H1 (cell line): ENCODE results near the gene SSU72. TPM values are rescaled to one million over a fixed set of nuclear protein-coding genes. Genes with fewer than 3 reads are reported as not detected.

Experiments
- CTCF ChIA-PET: fragments of 300-600 bp; sonication (Branson Sonifier 250); formaldehyde crosslinking; loops from one replicate; lab custom pipeline; 2021; ENCODE audit not compliant: partially characterized antibody; lab: Charles Lee
- POLR2A ChIA-PET: fragments of 300-600 bp; sonication (Branson Sonifier 250); formaldehyde crosslinking; loops from one replicate; lab custom pipeline; 2021; ENCODE audit warnings: inconsistent platforms; ENCODE audit not compliant: partially characterized antibody; lab: Charles Lee
- DNase-seq, 2 experiments: peaks; one replicate each; pipeline versions ENCODE4 v3.0.0 to v3.0.0-alpha.2; 2010 to 2022; ENCODE audit warnings: low spot score in 2 of 2, low read depth in 1 of 2, mixed read lengths in 1 of 2
- FAIRE-seq: peaks from 2 replicates; lab custom pipeline; 2011; peaks lifted over from hg19 to GRCh38; lab: Jason Lieb, UNC
- H2AFZ ChIP-seq: 2 replicates; pipeline ENCODE4 v1.8.1; 2012; ENCODE audit warnings: low read length, inconsistent platforms
- H2AK5ac ChIP-seq: 2 replicates; pipeline ENCODE4 v1.6.1; 2013; ENCODE audit warnings: low read depth, low read length
- H2BK120ac ChIP-seq: replicated peaks from 2 replicates; pipeline ENCODE3; 2013; ENCODE audit warnings: low read depth, low read length, inconsistent platforms
- H2BK12ac ChIP-seq: 2 replicates; pipeline ENCODE4 v1.6.1; 2013; ENCODE audit warnings: low read depth, low read length
- H2BK15ac ChIP-seq: 2 replicates; pipeline ENCODE4 v1.6.1; 2013; ENCODE audit warnings: low read length
- H2BK20ac ChIP-seq: 2 replicates; pipeline ENCODE4 v1.6.1; 2013; ENCODE audit warnings: low read length
- H2BK5ac ChIP-seq: 2 replicates; pipeline ENCODE4 v1.6.1; 2013; ENCODE audit warnings: low read depth, low read length
- H3K14ac ChIP-seq: 2 replicates; pipeline ENCODE4 v1.6.1; 2013; ENCODE audit warnings: inconsistent platforms; ENCODE audit not compliant: insufficient read length
- H3K18ac ChIP-seq: 2 replicates; pipeline ENCODE4 v1.6.1; 2013; ENCODE audit warnings: low read length; ENCODE audit errors: extremely low read depth
- H3K23ac ChIP-seq: 2 replicates; pipeline ENCODE4 v1.6.1; 2013; ENCODE audit warnings: inconsistent platforms; ENCODE audit not compliant: insufficient read length
- H3K23me2 ChIP-seq: 2 replicates; pipeline ENCODE4 v1.6.1; 2013; ENCODE audit warnings: low read depth, low read length
- H3K27ac ChIP-seq: 2 replicates; pipeline ENCODE4 v1.6.1; 2011; ENCODE audit warnings: low read depth, low read length, inconsistent platforms
- H3K27me3 ChIP-seq, 4 experiments: replicated peaks in 1 of 4; 1 replicate in 1 of 4; 2 replicates in 3 of 4; pipeline versions ENCODE4 v1.6.1 to v1.8.1; 2011 to 2013; ENCODE audit warnings: low read length in 3 of 4, mild to moderate bottlenecking in 3 of 4, inconsistent platforms in 2 of 4, mixed read lengths in 2 of 4, moderate library complexity in 1 of 4; ENCODE audit not compliant: control insufficient read depth in 3 of 4, insufficient read depth in 3 of 4; ENCODE audit errors: extremely low read depth in 1 of 4
- H3K36me3 ChIP-seq, 4 experiments: 2 replicates each; pipeline versions ENCODE4 v1.6.1 to v1.8.1; 2011 to 2013; ENCODE audit warnings: mild to moderate bottlenecking in 4 of 4, low read length in 3 of 4, moderate library complexity in 2 of 4, control low read depth in 1 of 4, inconsistent platforms in 1 of 4; ENCODE audit not compliant: insufficient read depth in 4 of 4, control insufficient read depth in 2 of 4
- H3K4ac ChIP-seq: replicated peaks from 2 replicates; pipeline ENCODE3; 2013; ENCODE audit warnings: low read length, low read depth, mixed read lengths, inconsistent platforms; ENCODE audit not compliant: insufficient read length
- H3K4me1 ChIP-seq, 4 experiments: replicated peaks in 1 of 4; 1 replicate in 1 of 4; 2 replicates in 3 of 4; pipeline versions ENCODE4 v1.6.1 to v1.8.1; 2011 to 2013; ENCODE audit warnings: low read length in 3 of 4, inconsistent platforms in 2 of 4, mixed read lengths in 1 of 4; ENCODE audit not compliant: insufficient read depth in 4 of 4, control insufficient read depth in 3 of 4
- H3K4me2 ChIP-seq, 2 experiments: 2 replicates each; pipeline versions ENCODE4 v1.6.1 to v1.8.1; 2011 to 2013; ENCODE audit warnings: low read depth in 2 of 2, low read length in 2 of 2, control low read depth in 1 of 2, inconsistent platforms in 1 of 2, mild to moderate bottlenecking in 1 of 2; ENCODE audit not compliant: insufficient read depth in 1 of 2
- H3K4me3 ChIP-seq, 4 experiments: fragments of 200-600, 300-600 bp in 1 of 4; sonication (generic), shearing (Covaris generic), sonication (Bioruptor Twin) in 1 of 4; 2 replicates each; pipeline versions ENCODE4 v1.5.1 to v1.8.1; 2011 to 2016; ENCODE audit warnings: low read length in 4 of 4, low read depth in 3 of 4, control low read depth in 2 of 4, inconsistent platforms in 2 of 4, mild to moderate bottlenecking in 2 of 4, mixed read lengths in 1 of 4, moderate library complexity in 1 of 4; ENCODE audit not compliant: insufficient read depth in 2 of 4; ENCODE audit errors: extremely low read depth in 1 of 4
- H3K56ac ChIP-seq: replicated peaks from 2 replicates; pipeline ENCODE3; 2013; ENCODE audit warnings: low read depth, mild to moderate bottlenecking, mixed read lengths, low read length, inconsistent platforms; ENCODE audit not compliant: insufficient read length
- H3K79me1 ChIP-seq: 2 replicates; pipeline ENCODE4 v1.6.1; 2013; ENCODE audit warnings: low read depth, low read length, control low read depth
- H3K79me2 ChIP-seq, 2 experiments: 2 replicates each; pipeline versions ENCODE4 v1.6.1 to v1.8.1; 2012 to 2013; ENCODE audit warnings: low read length in 2 of 2, mild to moderate bottlenecking in 2 of 2, inconsistent platforms in 1 of 2; ENCODE audit not compliant: insufficient read depth in 2 of 2, control insufficient read depth in 1 of 2
- H3K9ac ChIP-seq, 4 experiments: replicated peaks in 1 of 4; 1 replicate in 1 of 4; 2 replicates in 3 of 4; pipeline versions ENCODE4 v1.6.1 to v1.8.1; 2011 to 2013; ENCODE audit warnings: low read depth in 3 of 4, low read length in 3 of 4, control low read depth in 2 of 4, mild to moderate bottlenecking in 2 of 4, moderate library complexity in 2 of 4, inconsistent platforms in 1 of 4; ENCODE audit errors: extremely low read depth in 1 of 4
- H3K9me3 ChIP-seq, 2 experiments: 2 replicates each; pipeline versions ENCODE4 v1.6.1 to v1.8.1; 2012 to 2013; ENCODE audit warnings: mild to moderate bottlenecking in 2 of 2, moderate library complexity in 2 of 2, control low read depth in 1 of 2, inconsistent platforms in 1 of 2, low read depth in 1 of 2, low read length in 1 of 2, mixed read lengths in 1 of 2; ENCODE audit not compliant: insufficient read depth in 2 of 2
- H4K20me1 ChIP-seq, 2 experiments: replicated peaks in 1 of 2; 2 replicates each; pipeline versions ENCODE3 to v1.8.1; 2011 to 2013; ENCODE audit warnings: inconsistent platforms in 2 of 2, low read length in 2 of 2, mild to moderate bottlenecking in 1 of 2; ENCODE audit not compliant: insufficient read depth in 2 of 2, control insufficient read depth in 1 of 2
- H4K5ac ChIP-seq: 2 replicates; pipeline ENCODE4 v1.6.1; 2013; ENCODE audit warnings: low read length, low read depth, mixed read lengths, inconsistent platforms; ENCODE audit not compliant: insufficient read length
- H4K8ac ChIP-seq: 2 replicates; pipeline ENCODE4 v1.8.0; 2013; ENCODE audit warnings: mild to moderate bottlenecking, moderate library complexity, low read length, inconsistent platforms; ENCODE audit not compliant: insufficient read depth; ENCODE audit errors: extremely low read depth
- H4K91ac ChIP-seq: replicated peaks from 2 replicates; pipeline ENCODE3; 2013; ENCODE audit warnings: low read length, mixed read lengths, inconsistent platforms; ENCODE audit not compliant: insufficient read length
- BCL11A ChIP-seq, 2 experiments: IDR thresholded peaks; one replicate each; pipeline ENCODE4 v1.6.1; 2011; ENCODE audit warnings: low read depth in 2 of 2, low read length in 2 of 2, mild to moderate bottlenecking in 2 of 2
- CHD1 ChIP-seq: IDR thresholded peaks from 2 replicates; pipeline ENCODE4 v1.6.1; 2012; ENCODE audit warnings: low read depth, low read length, improper control_type of control experiment
- E2F6 ChIP-seq: IDR thresholded peaks from 2 replicates; pipeline ENCODE4 v1.6.1; 2012; ENCODE audit warnings: inconsistent platforms
- FOSL1 ChIP-seq: IDR thresholded peaks from 2 replicates; pipeline ENCODE4 v1.6.1; 2011; ENCODE audit warnings: mild to moderate bottlenecking, low read depth, low read length, moderate library complexity; ENCODE audit not compliant: insufficient read depth
- GABPA ChIP-seq: IDR thresholded peaks from 2 replicates; pipeline ENCODE4 v1.6.1; 2011; ENCODE audit warnings: mild to moderate bottlenecking, low read length, moderate library complexity, borderline replicate concordance; ENCODE audit not compliant: insufficient read depth
- JUN ChIP-seq: IDR thresholded peaks from 2 replicates; pipeline ENCODE4 v1.6.1; 2011; ENCODE audit warnings: low read depth, mild to moderate bottlenecking, improper control_type of control experiment, low read length
- KDM4A ChIP-seq: IDR thresholded peaks from one replicate; pipeline ENCODE4 v1.7.1; 2012; ENCODE audit warnings: low read depth, mild to moderate bottlenecking, moderate library complexity, low read length, inconsistent platforms; ENCODE audit not compliant: severe bottlenecking
- POU5F1 ChIP-seq: IDR thresholded peaks from 2 replicates; pipeline ENCODE4 v1.6.1; 2011; ENCODE audit warnings: low read depth, mild to moderate bottlenecking, low read length, moderate library complexity
- RBBP5 ChIP-seq: IDR thresholded peaks from 2 replicates; pipeline ENCODE4 v1.7.1; 2012; ENCODE audit warnings: low read depth, mild to moderate bottlenecking, inconsistent platforms, low read length, moderate library complexity, borderline replicate concordance
- SP1 ChIP-seq: IDR thresholded peaks from 2 replicates; pipeline ENCODE4 v1.6.1; 2011; ENCODE audit warnings: low read depth, low read length
- SP2 ChIP-seq: IDR thresholded peaks from 2 replicates; pipeline ENCODE4 v1.6.1; 2012; ENCODE audit warnings: mild to moderate bottlenecking, low read length, inconsistent platforms
- ZNF274 ChIP-seq: IDR thresholded peaks from 2 replicates; pipeline ENCODE4 v1.7.0; 2012; ENCODE audit warnings: low read length, borderline replicate concordance; ENCODE audit errors: extremely low read depth
- WGBS, 2 experiments: shearing (Covaris generic) in 1 of 2; methylation state at CpG; one replicate each; pipeline versions ENCODE4 v1.1.6 to v1.1.7; 2013 to 2015; ENCODE audit warnings: low lambda C conversion rate in 2 of 2, mixed read lengths in 2 of 2, inconsistent platforms in 1 of 2, low coverage in 1 of 2, missing lambda C conversion rate in 1 of 2; ENCODE audit not compliant: insufficient replicate concordance in 2 of 2, insufficient coverage in 1 of 2, insufficient read length in 1 of 2; ENCODE audit errors: extremely low coverage in 1 of 2, missing lambda C conversion rate in 1 of 2; 5-methylcytosine and 5-hydroxymethylcytosine counted together
- polyA plus RNA-seq, 7 experiments: library from polyadenylated mRNA; depleted of rRNA in 3 of 7; stranded (reverse) in 5 of 7; unstranded in 2 of 7; fragments of >200 nt in 5 of 7; fragments of 200-250 nt in 2 of 7; gene quantifications; 1 replicate in 5 of 7; 2 replicates in 1 of 7; 4 replicates in 1 of 7; pipeline versions ENCODE4 v1.2.1 to v1.2.3, GENCODE V29; 2011 to 2013; ENCODE audit warnings: missing spikeins in 2 of 7, mixed read lengths in 2 of 7
- total RNA-seq: library from RNA; stranded (reverse); fragmentation: NEBNext Ultra II Directional; extraction: Animal tissue kit (Norgen Biotek cat#: 25700); gene quantifications from 2 replicates; pipeline ENCODE4 v1.2.1, GENCODE V29; 2021
- TF ChIP-seq, protein P1 (sequence below): IDR thresholded peaks from 2 replicates; pipeline ENCODE4 v1.6.1; 2011; ENCODE audit warnings: low read length, improper control_type of control experiment

SSU72 gene
- total and polyA plus RNA-seq, 2 of the 8 experiments (the other 6 are each of a cell fraction or from before 2014, with no cell fraction given): 110 to 165 TPM

DNA sequence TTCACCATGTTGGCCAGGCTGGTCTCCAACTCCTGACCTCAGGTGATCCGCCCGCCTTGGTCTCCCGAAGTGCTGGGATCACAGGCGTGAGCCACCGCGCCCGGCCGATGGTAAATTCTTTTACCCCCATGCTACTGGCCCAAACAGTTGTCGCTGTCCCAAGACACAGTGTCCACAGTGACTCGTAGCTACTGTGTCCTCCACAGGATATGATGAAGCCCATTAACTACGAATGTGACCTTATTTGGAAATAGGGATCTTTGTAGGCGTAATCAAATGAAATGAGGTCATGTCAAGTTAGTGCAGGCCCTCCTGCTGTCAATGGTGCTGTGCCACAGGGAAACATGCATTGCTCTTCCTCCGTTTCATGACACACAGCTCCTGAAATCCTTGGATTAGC is 16.8 kb upstream of the SSU72 start:
- Histone ChIP-seq H3K27me3 (no peaks in the 10 kb centered on the region; a peak in 1 of 7 replicates), H3K27ac (no peak overlapping the region), H3K4ac (no peak overlapping the region), H3K14ac (no peak overlapping the region), H2BK120ac (no peak overlapping the region), H2BK5ac (no peak overlapping the region), H2BK15ac (no peak overlapping the region), H2BK12ac (no peak overlapping the region), H3K23ac (no peak overlapping the region), H3K56ac (no peak overlapping the region), H3K4me3 (no peak overlapping the region), H2AK5ac (no peak overlapping the region), H3K79me1 (no peaks in the 10 kb centered on the region), H3K4me2 (no peak overlapping the region), H4K5ac (no peak overlapping the region), H2BK20ac (no peak overlapping the region), H3K18ac (no peak overlapping the region), H4K20me1 (no peaks in the 10 kb centered on the region), H3K23me2 (no peaks in the 10 kb centered on the region), H3K4me1 (no peaks in the 10 kb centered on the region; a peak in 1 of 7 replicates), H3K79me2 (no peaks in the 10 kb centered on the region), H3K36me3 (no peaks in the 10 kb centered on the region), H2AFZ (no peak overlapping the region), H3K9ac (peak overlapping the region in 1 of 4 experiments; percentile 48; a peak in 1 of 7 replicates), H3K9me3 (no peaks in the 10 kb centered on the region), H4K91ac (no peak overlapping the region), H4K8ac (no peak overlapping the region)
- ChIA-PET POLR2A (interaction anchor here (1.4 kb wide), 1 partner anchor 13 kb away, joined by 3 read pairs; no protein-coding TSS in a partner anchor), CTCF (no interaction called here)
- no peak for FAIRE-seq
- WGBS, 2 experiments: 92% methylated on average over 13 of the region's 13 CpGs; no CpG with 5 or more reads in 1 of the 2 experiments
- DNase-seq: no peak
- no peak for TF ChIP-seq JUN
- TF ChIP-seq, protein P1, sequence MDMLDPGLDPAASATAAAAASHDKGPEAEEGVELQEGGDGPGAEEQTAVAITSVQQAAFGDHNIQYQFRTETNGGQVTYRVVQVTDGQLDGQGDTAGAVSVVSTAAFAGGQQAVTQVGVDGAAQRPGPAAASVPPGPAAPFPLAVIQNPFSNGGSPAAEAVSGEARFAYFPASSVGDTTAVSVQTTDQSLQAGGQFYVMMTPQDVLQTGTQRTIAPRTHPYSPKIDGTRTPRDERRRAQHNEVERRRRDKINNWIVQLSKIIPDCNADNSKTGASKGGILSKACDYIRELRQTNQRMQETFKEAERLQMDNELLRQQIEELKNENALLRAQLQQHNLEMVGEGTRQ: no peak
- no peak for TF ChIP-seq RBBP5
- TF ChIP-seq ZNF274: no peak
- no peak for TF ChIP-seq KDM4A
- no peak for TF ChIP-seq GABPA
- no peak for TF ChIP-seq POU5F1
- no peak for TF ChIP-seq FOSL1
- no peak for TF ChIP-seq E2F6
- no peak for TF ChIP-seq SP2
- TF ChIP-seq SP1: no peak
- TF ChIP-seq CHD1: no peak
- no peak for TF ChIP-seq BCL11A (IDR thresholded peaks at IDR 0.05; ENCODE audit: low read depth in 2 of 2, low read length in 2 of 2)
